Measurements from ENCODE around the gene RIN3.
A peak's percentile ranks its signal among the peaks of the same experiment; 100 is the strongest.

RIN3 gene

DNA sequence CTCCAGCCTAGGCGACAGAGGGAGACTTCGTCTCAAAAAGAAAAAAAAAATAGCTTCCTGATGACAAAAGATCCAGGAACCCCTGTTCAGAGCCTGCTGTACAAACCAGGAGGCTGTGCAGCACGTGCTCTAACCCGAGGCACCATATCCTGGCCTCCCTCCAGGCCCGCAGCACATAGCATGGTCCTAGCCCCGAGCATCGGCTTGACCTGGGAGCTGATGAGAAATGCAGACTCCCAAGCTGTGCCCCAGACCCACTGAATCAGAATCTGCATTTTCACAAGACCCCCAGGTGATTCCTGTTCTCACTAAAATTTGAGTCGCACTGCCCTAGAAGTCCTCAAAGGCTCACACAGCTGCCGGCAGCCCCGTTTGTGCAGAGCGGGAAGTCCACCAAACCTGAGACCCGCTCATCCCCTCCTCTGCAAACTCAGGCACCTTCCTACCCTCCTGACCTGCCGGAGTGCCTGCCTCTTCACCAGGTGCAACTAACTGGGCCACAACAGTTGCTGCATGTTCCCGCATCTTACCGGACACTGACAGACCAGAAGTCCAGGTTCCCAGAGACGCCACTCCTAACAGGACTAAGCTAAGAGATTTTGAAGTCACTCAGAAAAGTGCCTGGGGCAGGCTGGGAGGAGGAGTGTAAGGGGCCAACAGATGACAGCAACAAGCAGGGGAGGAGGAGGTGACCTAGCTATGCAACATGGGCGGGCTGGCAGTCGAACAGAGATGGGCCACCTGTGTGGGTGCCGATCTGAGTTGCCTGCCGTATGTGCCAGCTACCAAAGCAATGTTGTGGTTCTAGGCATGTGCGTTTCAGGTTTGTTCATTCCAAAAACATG is 24.0 kb upstream of the RIN3 start:
- no peaks in the 10 kb centered on the region for H3K27me3 ChIP-seq (ENCODE audit: insufficient read depth, poor library complexity, severe bottlenecking)
- TF ChIP-seq, protein P1, sequence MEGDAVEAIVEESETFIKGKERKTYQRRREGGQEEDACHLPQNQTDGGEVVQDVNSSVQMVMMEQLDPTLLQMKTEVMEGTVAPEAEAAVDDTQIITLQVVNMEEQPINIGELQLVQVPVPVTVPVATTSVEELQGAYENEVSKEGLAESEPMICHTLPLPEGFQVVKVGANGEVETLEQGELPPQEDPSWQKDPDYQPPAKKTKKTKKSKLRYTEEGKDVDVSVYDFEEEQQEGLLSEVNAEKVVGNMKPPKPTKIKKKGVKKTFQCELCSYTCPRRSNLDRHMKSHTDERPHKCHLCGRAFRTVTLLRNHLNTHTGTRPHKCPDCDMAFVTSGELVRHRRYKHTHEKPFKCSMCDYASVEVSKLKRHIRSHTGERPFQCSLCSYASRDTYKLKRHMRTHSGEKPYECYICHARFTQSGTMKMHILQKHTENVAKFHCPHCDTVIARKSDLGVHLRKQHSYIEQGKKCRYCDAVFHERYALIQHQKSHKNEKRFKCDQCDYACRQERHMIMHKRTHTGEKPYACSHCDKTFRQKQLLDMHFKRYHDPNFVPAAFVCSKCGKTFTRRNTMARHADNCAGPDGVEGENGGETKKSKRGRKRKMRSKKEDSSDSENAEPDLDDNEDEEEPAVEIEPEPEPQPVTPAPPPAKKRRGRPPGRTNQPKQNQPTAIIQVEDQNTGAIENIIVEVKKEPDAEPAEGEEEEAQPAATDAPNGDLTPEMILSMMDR (IDR thresholded peaks at IDR 0.05; ENCODE audit: poor library complexity, severe bottlenecking): no peak
- H3K27ac ChIP-seq (ENCODE audit: poor library complexity, severe bottlenecking): no peak overlapping the region

GRCh38 chr14:92490239-92490959 is 23.2 kb upstream of the RIN3 start:
- Histone ChIP-seq H3K36me3 (ENCODE audit: low read depth) (no peaks in the 10 kb centered on the region), H3K9me3 (ENCODE audit: severe bottlenecking) (no peaks in the 10 kb centered on the region), H3K27me3 (ENCODE audit: insufficient read depth, poor library complexity, severe bottlenecking) (no peaks in the 10 kb centered on the region), H3K4me1 (ENCODE audit: insufficient read depth, poor library complexity, severe bottlenecking) (no peaks in the 10 kb centered on the region), H3K4me3 (ENCODE audit: severe bottlenecking) (no peak overlapping the region), H3K27ac (ENCODE audit: poor library complexity, severe bottlenecking) (no peak overlapping the region)
- TF ChIP-seq, protein P1 (IDR thresholded peaks at IDR 0.05; ENCODE audit: poor library complexity, severe bottlenecking): no peak
- ATAC-seq (ENCODE audit: low read depth) (no peak), DNase-seq (ENCODE audit: low spot score) (peak; percentile 49)

More for the DNA sequence above, 24.0 kb upstream of the RIN3 start:
- peak; percentile 35 for DNase-seq (ENCODE audit: low spot score)
- no peaks in the 10 kb centered on the region for H3K36me3 ChIP-seq (ENCODE audit: low read depth)
- no peak for ATAC-seq (ENCODE audit: low read depth)
- H3K4me3 ChIP-seq (ENCODE audit: severe bottlenecking): no peak overlapping the region
- no peaks in the 10 kb centered on the region for H3K9me3 ChIP-seq (ENCODE audit: severe bottlenecking)
- H3K4me1 ChIP-seq (ENCODE audit: insufficient read depth, poor library complexity, severe bottlenecking): no peaks in the 10 kb centered on the region

DNA sequence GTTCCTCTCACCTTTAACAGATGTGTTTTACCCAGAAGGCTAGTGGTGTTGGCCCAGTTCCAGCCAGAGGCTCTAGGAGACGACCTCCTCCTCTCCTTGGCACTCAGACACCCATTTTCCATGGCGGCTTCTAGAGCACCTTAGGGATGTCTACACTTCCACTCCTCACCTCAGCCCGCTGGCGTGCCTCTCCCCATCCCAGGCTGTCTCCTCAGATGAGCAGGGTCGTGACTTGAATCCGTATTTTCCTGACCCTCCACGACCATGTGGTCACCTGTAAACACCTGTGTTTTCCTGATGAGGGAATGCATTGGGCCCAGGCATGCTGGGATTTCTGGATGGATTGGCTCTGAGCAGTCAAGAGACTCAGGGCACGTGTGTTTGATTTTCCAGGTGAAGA is 21.8 kb upstream of the RIN3 start:
- no peak for ATAC-seq (ENCODE audit: low read depth)
- H3K9me3 ChIP-seq (ENCODE audit: severe bottlenecking): no peaks in the 10 kb centered on the region
- peak; percentile 45 for DNase-seq (ENCODE audit: low spot score)
- H3K27ac ChIP-seq (ENCODE audit: poor library complexity, severe bottlenecking): no peak overlapping the region
- TF ChIP-seq, protein P1 (IDR thresholded peaks at IDR 0.05; ENCODE audit: poor library complexity, severe bottlenecking): no peak
- no peaks in the 10 kb centered on the region for H3K36me3 ChIP-seq (ENCODE audit: low read depth)
- H3K4me3 ChIP-seq (ENCODE audit: severe bottlenecking): no peak overlapping the region
- H3K4me1 ChIP-seq (ENCODE audit: insufficient read depth, poor library complexity, severe bottlenecking): no peaks in the 10 kb centered on the region
- no peaks in the 10 kb centered on the region for H3K27me3 ChIP-seq (ENCODE audit: insufficient read depth, poor library complexity, severe bottlenecking)

DNA sequence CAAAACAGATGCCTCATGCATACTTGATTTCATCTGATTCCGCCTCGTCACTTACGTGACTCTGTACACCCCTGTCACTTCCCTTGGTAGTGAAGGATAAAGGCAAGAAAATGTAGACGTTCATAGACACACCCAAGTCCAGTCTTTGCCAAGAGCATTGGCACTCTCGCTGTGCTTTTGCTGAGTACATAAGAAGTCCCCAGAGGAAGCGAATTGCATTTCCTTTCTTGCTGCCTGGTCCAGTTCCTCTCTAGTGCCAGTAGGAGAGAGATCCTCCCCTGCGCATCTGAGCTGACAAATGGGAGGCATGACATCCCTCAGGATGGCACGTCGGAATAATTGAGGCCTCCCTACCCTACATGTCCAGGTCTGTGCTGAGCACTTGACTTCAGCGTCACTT is 21.3 kb upstream of the RIN3 start:
- DNase-seq (ENCODE audit: low spot score) (peak; percentile 19), ATAC-seq (ENCODE audit: low read depth) (no peak)
- TF ChIP-seq, protein P1 (IDR thresholded peaks at IDR 0.05; ENCODE audit: poor library complexity, severe bottlenecking): no peak
- no peaks in the 10 kb centered on the region for H3K9me3 ChIP-seq (ENCODE audit: severe bottlenecking)
- H3K4me1 ChIP-seq (ENCODE audit: insufficient read depth, poor library complexity, severe bottlenecking): no peaks in the 10 kb centered on the region
- H3K4me3 ChIP-seq (ENCODE audit: severe bottlenecking): no peak overlapping the region
- no peak overlapping the region for H3K27ac ChIP-seq (ENCODE audit: poor library complexity, severe bottlenecking)
- no peaks in the 10 kb centered on the region for H3K27me3 ChIP-seq (ENCODE audit: insufficient read depth, poor library complexity, severe bottlenecking)
- no peaks in the 10 kb centered on the region for H3K36me3 ChIP-seq (ENCODE audit: low read depth)

Data from RWPE2 (cell line).